ENCODE data around the gene PYROXD2.

Gene PYROXD2

DNA sequence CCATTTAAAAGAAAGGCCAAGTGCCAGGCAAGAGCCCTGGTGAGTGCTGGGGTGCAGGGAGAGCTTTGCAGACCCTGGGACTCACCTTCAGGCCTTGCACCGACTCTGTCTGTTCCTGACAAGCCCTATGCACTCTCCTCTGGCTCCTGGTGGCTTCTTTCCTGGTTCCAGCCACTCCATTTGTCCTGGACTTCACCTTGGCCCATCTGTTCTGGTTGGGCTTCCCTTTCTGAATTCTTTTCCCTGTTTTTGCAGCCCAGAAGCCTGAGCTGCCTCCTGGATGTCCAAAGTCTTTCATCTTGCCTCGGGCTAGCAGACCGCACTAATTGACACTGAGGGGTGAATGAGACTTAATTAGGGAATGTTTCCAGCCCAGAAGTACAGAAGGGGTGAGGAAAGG lies 60.5 kb downstream of the PYROXD2 start:
- Histone ChIP-seq H3K4me1 (ENCODE audit: control insufficient read depth in 1 of 2, insufficient read depth in 1 of 2, low read depth in 1 of 2, low read length in 1 of 2) (no peaks in the 10 kb centered on the region), H3K4me3 (ENCODE audit: low read depth in 1 of 2, low read length in 1 of 2) (no peak overlapping the region), H3K9me3 (no peaks in the 10 kb centered on the region), H3K27me3 (peaks cover 39% of the 10 kb centered on the region), H3K36me3 (no peaks in the 10 kb centered on the region), H3K27ac (no peak overlapping the region)
- TF ChIP-seq, protein P1, sequence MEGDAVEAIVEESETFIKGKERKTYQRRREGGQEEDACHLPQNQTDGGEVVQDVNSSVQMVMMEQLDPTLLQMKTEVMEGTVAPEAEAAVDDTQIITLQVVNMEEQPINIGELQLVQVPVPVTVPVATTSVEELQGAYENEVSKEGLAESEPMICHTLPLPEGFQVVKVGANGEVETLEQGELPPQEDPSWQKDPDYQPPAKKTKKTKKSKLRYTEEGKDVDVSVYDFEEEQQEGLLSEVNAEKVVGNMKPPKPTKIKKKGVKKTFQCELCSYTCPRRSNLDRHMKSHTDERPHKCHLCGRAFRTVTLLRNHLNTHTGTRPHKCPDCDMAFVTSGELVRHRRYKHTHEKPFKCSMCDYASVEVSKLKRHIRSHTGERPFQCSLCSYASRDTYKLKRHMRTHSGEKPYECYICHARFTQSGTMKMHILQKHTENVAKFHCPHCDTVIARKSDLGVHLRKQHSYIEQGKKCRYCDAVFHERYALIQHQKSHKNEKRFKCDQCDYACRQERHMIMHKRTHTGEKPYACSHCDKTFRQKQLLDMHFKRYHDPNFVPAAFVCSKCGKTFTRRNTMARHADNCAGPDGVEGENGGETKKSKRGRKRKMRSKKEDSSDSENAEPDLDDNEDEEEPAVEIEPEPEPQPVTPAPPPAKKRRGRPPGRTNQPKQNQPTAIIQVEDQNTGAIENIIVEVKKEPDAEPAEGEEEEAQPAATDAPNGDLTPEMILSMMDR (IDR thresholded peaks at IDR 0.05), result no peak

DNA sequence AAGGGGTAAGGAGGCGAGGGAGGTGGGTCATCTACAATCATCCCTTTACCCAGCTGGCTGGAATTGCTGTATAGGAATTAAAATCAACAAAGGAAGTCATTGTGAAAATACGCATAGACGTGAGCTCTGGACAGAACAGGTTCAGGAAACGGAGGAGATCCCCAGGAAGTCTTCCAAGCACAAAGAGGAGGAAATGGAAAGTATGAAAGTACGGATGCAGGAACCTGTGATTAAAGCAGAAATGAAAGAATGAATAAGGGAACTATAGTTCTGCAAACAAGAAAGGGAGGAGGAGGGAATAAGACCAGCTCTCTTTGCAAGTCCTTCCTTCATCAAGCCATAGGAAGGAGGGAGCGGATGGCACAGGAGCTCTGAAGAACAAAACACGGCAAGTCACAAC lies 61.8 kb downstream of the PYROXD2 start:
- Histone ChIP-seq H3K4me1 (ENCODE audit: control insufficient read depth in 1 of 2, insufficient read depth in 1 of 2, low read depth in 1 of 2, low read length in 1 of 2) (no peaks in the 10 kb centered on the region), H3K4me3 (ENCODE audit: low read depth in 1 of 2, low read length in 1 of 2) (no peak overlapping the region), H3K27ac (no peak overlapping the region), H3K9me3 (no peaks in the 10 kb centered on the region), H3K36me3 (no peaks in the 10 kb centered on the region), H3K27me3 (peaks cover 47% of the 10 kb centered on the region)
- TF ChIP-seq, protein P1 (IDR thresholded peaks at IDR 0.05), result no peak

DNA sequence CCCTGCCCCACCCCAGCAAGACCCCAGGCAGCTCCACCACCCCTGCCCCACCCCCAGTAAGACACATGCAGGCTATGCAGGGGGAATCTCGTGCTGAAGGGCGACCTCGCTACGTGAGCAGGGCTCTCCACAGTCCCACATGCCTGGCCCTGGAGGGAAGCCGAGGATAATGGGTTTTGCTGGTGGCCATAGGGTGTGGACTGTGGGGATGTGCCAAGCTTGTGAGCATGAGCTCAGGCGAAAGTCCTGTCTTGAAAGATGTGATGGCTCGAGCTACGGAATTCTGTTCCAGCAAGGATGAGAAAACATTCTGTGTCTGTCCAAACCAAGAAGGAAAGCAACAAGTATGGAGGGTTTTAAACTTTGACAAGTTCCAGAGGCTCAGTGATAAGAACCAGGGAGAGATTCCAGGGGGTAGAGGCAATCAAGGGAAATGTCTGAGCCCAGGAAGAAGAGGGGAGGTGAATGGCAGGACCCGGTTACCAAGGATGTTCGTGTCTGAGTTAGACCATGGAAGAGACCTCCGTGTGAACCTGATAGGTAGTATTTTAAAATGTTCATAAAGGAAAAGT lies 63.1 kb downstream of the PYROXD2 start:
- H3K36me3 ChIP-seq, result no peaks in the 10 kb centered on the region
- H3K4me1 ChIP-seq (ENCODE audit: control insufficient read depth in 1 of 2, insufficient read depth in 1 of 2, low read depth in 1 of 2, low read length in 1 of 2), result no peaks in the 10 kb centered on the region
- TF ChIP-seq, protein P1 (IDR thresholded peaks at IDR 0.05), result no peak
- no peak overlapping the region for H3K27ac ChIP-seq
- no peaks in the 10 kb centered on the region for H3K9me3 ChIP-seq
- H3K4me3 ChIP-seq (ENCODE audit: low read depth in 1 of 2, low read length in 1 of 2), result no peak overlapping the region
- H3K27me3 ChIP-seq, result peaks cover 47% of the 10 kb centered on the region

DNA sequence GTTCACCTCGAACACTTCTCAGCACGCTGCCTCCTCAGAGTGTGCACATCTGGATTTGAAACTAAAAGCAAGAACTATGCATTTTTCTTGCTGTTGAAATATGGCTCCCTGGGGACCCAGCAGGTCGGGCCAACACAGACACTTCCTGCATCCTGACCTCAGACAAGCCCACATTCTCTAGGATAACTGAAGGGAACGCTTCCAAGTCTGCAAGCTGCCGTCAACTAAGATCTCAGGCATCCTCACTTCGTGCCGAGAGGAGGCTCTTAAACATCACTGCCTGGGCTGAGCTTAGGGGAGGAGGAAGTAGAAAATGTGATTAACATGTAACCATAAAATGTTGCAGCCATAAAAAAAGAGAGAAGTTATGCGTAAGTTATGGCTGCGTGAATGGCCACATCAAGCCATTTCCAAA lies 65.5 kb downstream of the PYROXD2 start:
- Histone ChIP-seq H3K4me3 (ENCODE audit: low read depth in 1 of 2, low read length in 1 of 2) (no peak overlapping the region), H3K9me3 (no peaks in the 10 kb centered on the region), H3K36me3 (no peaks in the 10 kb centered on the region), H3K27ac (no peak overlapping the region), H3K4me1 (ENCODE audit: control insufficient read depth in 1 of 2, insufficient read depth in 1 of 2, low read depth in 1 of 2, low read length in 1 of 2) (no peaks in the 10 kb centered on the region), H3K27me3 (peaks cover 47% of the 10 kb centered on the region)
- TF ChIP-seq, protein P1 (IDR thresholded peaks at IDR 0.05), result no peak

DNA sequence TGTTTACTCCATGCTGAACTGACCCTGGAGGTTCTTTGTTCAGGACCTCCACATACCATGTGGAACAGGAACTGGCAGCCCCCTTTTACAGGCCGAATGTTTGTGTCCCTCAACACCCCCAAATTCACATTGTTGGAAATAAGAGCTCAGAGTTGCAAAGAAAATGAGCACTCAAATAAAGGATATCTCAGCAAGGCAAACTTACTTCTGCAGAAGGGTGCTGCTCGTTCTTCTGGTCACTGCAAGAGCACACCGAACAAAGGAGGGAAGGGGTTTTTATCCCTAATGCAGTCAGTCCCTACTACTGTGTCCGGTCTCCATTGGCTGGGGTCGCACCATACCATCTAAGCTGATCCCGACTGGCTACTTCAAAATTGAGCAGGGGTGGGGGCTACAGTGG lies 68.1 kb downstream of the PYROXD2 start:
- H3K9me3 ChIP-seq, result no peaks in the 10 kb centered on the region
- H3K27ac ChIP-seq, result no peak overlapping the region
- no peaks in the 10 kb centered on the region for H3K4me1 ChIP-seq (ENCODE audit: control insufficient read depth in 1 of 2, insufficient read depth in 1 of 2, low read depth in 1 of 2, low read length in 1 of 2)
- peaks cover 28% of the 10 kb centered on the region for H3K27me3 ChIP-seq
- TF ChIP-seq, protein P1 (IDR thresholded peaks at IDR 0.05), result no peak
- H3K36me3 ChIP-seq, result no peaks in the 10 kb centered on the region
- H3K4me3 ChIP-seq (ENCODE audit: low read depth in 1 of 2, low read length in 1 of 2), result no peak overlapping the region

Measured in neutrophil (primary cell).